ENCODE measurements around the gene RSPH10B2.
"Not testable (repeated sequence)": the region's sequence is repeated elsewhere in the genome, so short reads cannot be mapped to it uniquely, and the experiment has no call there.

The RSPH10B2 gene

GRCh38 chr7:6843092-6843491 lies 89.2 kb downstream of the RSPH10B2 start:
- DNase-seq (ENCODE audit: low spot score) = not testable (repeated sequence)

- not testable (repeated sequence) for DNase-seq (ENCODE audit: low spot score)
Observed at GRCh38 chr7:6843654-6844053, 89.8 kb downstream of the RSPH10B2 start.

GRCh38 chr7:6845971-6846449 lies 92.1 kb downstream of the RSPH10B2 start:
- DNase-seq (ENCODE audit: low spot score) = peak; percentile 40

- DNase-seq (ENCODE audit: low spot score) = not testable (repeated sequence)
Observed at GRCh38 chr7:6847751-6848150, 93.8 kb downstream of the RSPH10B2 start.
